Hindlimb muscle (tissue), 1 donor: ENCODE data around the gene LRP8. TPM values are rescaled to one million over a fixed set of nuclear protein-coding genes. Genes with fewer than 3 reads are reported as not detected.

Experiments
- DNase-seq: peaks from one replicate; pipeline ENCODE4 v3.0.0-alpha.2; 2013
- polyA plus RNA-seq: library from polyadenylated mRNA; unstranded; fragments of 120-200 nt; gene quantifications from one replicate; pipeline ENCODE4 v1.2.1, GENCODE V29; 2013; ENCODE audit not compliant: insufficient read length

The LRP8 gene
- polyA plus RNA-seq, 1 donor: 6.1 TPM

DNA sequence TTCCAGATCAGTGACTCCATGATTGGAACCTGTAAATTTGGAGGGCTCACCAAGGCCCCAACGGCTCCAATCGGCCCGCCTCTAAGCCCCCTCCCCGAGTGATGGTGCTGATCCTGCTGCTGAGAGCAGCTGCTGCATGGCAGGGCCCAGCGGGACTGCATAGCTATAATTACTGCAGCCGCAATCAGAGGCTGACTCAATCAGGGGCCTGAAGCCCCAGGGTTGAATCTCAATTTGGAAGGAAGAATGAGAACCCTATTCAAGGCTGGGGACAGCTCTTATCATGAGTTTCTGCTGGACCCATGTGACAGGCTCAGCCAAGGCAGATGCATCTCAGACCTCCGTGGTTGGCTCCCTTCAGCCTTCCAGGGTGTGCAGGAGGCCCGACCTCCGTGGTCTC lies 46.7 kb downstream of the LRP8 start:
- DNase-seq: no peak

DNA sequence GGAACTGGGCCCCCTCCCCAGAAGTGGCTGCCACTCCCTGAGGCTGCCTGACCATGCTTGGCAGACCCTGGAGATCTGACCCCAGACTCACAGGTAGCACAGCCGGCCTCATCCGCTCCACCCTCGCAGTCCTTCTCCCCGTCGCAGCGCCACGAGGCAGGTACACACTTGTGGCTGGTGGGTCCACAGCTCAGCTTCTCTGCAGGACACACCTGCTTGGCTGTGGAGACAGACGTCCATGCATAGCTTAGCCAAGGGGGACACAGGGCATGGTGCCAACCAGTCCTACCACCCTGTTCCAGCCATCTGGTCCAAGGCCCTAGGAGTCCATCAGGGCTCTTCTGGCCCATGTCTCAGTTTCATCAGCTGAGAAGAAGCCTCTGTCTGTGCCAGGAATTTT lies 47.4 kb downstream of the LRP8 start:
- no peak for DNase-seq

DNA sequence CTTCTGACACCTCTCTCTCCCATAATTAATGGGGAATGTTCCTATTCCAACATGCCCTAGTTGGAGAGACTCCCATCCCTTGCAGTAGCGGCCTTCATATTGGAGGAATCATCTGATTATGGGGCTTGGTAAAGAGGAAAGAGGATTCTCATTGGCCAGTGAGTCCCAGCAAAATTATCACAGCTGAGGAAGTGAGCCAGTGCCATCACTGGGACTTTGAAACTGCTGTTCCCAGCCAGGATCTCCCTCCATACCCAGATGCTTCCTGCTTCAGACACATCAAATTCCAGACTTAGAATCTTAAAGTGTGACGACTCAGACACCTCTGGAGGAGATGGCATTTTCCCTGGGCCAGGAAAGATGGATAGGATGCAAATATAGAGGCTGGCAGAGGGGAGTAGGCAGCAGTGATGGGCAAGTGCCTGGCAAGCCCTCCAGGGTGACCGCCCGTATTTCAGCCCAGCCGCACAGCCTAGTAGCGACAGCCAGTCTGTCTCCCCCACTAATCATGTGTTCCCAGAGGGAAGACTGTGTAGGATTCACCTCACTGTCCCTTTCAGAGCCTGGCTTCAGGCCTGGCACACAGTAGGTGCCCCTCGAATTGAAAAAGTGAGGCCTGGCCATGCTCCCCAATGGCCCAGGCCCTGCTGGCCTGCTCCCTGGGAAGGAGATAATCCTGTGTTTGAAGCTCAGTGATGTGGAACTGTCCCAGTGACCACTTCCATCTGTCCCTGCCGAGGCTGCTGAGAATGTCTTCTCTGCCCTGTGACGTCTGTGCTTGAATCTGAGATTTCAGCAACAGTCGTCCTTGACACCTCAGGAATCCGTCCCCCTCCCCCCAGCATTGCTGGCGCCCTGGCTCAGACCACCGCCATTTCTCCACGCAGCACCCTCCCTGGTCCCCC lies 48.3 kb downstream of the LRP8 start:
- no peak for DNase-seq

DNA sequence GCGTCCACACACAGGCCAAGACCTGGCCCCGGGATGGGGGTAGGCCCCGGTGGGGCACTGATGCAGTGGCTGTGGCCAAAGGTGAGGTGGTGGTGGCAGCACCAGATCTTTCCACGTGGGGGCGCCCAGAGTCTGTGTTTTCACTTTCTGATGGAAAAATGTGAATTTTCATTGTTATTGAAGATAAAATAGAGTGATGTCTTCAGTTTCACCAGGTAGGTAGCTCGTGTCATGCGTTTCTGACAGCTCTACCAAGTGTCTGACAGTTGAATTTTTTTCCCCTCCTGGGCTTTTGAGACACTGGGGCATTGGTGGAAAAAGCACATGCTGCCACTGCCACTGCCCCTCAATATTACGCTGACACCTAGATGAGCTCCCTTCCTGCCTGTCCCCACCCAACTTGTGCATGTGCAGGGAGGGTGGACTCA lies 49.6 kb downstream of the LRP8 start:
- peak; percentile 42 for DNase-seq

DNA sequence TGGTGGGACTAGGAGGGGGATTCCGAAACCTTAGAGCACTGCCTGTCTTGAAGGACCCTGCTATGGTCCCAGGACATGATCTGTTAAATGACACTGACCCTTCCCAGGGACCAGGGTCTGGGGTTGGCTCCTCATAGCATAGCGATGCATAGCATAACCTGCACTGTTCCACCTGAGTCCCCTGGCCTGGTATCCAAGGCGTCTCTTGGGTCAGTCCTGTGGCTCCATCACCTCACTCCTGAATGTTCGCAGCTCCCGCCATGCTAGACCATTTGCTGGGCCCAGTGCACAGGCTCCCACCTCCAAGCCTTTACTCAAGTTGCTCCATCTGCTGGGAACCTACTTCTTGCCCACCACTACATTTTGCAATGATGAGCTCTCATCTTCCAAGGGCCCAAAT lies 50.5 kb downstream of the LRP8 start:
- no peak for DNase-seq

DNA sequence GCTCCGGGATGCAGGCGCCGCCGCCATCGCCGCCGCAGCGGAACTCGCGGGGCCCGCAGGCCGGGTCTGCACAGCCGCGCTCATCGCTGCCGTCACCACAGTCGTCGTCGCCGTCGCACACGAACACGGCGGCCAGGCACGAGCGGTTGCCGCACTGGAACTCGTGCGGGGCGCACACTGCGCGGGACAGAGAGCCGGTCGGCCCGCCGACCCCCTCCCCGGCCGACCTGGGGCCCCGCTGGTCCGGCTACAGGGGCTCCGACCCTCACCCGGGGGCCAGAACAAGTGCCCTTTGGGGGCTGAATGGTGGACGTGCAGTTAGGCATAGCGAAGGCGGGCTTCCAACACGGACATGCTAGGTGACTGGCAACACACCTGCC lies 51.0 kb downstream of the LRP8 start:
- DNase-seq: no peak

DNA sequence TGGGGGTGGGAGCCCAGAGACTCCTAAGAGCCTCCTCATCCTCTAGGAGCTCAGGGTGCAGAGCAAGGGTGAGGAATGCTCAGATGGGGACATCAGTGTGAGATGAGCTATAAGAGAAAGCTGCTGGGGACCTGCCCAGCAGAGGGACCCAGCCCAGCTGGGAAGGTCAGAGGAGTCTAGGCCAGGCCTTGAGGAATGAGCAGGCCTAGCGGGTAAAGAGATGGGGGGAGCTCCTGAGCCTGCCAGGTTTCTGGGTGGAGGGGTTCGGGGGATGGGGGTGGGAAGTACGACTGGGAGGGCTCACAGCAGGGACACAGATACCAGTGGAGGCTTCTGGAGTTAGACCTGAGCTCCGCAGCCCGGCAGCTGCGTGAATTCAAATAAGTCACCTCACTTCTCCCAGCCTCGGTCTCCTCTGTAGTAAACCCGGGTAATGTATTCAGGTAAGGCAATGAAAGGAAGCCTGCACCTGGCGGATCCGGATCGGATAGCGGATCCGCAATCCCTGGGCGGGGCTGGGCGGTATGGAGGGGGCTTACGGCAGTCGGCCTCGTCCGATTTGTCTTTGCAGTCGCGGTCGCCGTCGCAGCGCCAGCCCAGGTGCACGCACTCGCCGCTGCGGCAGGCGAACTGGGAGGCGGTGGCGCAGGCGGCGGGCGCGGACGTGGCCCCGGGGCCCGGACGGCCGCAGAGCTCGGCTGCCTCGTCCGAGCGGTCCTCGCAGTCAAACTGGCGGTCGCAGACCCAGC lies 51.5 kb downstream of the LRP8 start:
- no peak for DNase-seq

DNA sequence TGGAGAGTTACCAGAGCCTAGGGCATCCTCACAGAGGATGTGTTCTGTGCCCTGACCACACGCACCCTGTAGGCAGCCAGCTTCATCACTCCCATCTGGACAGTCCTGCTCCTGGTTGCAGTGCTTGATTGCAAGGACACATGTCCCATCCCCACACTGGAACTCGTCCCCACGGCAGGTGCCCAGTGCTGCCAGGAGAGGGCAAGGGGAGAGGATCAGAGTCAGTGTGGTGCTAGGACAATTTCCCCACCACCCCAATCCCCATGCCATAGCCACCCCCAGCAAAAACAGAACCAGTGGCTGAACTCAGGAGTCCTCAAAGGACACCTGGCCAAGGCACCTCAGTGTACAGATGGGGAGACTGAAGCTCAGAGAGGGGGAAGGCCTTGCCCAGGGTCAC lies 52.3 kb downstream of the LRP8 start:
- no peak for DNase-seq

DNA sequence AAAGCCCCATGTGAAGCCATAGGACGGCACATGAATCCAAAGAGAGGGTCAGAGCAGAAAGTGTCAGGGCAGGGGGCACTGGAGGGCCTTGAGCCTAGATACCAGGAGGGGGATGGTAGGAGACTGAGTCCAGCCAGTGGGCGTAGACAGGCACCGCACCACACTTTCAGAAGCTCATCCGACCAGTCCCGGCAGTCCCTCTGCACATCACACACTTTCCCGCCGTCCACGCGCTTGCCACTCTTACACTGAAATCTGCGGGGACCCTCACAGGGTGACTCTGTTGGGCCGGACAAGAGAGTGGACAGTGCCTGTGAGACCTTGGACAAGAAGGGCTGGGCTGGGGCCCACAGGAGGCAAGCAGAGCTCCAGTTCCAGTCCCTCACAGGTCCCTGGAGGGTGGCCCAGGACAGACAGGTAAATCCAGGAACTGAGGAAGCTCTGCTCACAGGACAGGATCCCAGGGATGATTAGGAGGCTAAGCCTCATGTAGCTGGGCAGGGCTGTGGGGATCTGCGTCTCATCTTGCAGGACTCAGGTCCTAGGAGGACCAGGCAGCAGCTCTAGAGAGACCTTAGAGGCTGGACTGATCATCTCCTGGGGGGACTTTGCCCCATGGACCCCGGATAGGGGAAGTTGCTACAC lies 53.2 kb downstream of the LRP8 start:
- no peak for DNase-seq

DNA sequence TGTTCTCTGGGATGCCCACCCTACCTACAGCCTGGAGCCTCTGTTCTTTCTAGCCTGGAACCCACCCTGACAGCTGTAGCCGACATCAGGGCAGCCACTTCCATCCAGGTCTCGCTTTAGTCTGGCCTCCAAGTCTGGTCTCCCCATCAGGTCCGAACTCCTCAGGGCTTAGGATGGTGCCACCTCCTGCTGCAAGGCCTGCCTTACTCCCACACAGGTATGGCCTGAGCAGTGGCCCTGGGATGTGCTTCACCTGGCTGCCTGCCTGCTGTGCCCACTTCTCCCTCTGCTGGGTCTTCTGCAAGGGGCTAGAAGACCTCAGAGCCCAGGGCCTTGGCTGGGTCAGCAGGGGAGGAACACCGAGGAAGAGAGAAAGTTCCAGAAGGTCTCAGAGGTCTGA lies 53.8 kb downstream of the LRP8 start:
- no peak for DNase-seq

DNA sequence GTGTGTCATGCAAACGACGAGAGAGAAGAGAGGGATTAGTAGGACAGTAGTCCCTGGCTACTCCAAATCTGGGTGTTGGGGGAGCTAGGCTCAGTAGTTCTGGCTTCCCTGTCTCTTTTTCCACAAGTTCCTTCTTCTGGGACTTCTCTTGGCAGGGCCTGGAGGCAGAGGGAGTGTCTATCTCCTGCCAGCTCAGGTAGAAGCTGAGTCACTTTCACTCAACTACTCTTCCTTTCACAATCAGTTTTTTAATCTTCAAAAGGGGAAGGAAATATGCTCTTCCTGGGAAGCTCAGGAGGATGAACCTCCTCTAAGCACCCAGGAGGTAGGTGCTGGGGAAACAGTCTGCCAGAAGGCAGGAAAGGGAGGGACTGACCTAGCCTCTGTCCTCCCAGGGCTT lies 54.3 kb downstream of the LRP8 start:
- DNase-seq: no peak

DNA sequence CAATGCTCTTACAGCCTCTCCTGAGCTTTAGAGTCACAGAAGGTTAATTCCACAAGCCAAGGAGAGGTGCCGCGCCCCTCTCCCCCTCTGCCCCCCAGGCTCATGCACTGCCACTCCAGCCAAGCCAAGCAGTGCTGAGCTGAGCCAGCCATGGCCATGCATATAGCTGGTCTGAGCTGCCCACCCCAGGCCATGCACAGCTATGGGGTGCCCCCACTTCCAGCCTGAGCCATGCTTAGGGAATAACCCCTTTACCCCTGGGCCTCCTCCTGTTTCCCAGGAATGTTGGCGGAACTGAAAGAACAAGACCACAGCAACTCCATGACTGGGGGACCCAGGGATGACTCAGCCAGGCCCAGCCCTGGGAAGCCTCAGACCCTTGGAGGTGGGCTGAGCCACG lies 55.5 kb downstream of the LRP8 start:
- DNase-seq: no peak

DNA sequence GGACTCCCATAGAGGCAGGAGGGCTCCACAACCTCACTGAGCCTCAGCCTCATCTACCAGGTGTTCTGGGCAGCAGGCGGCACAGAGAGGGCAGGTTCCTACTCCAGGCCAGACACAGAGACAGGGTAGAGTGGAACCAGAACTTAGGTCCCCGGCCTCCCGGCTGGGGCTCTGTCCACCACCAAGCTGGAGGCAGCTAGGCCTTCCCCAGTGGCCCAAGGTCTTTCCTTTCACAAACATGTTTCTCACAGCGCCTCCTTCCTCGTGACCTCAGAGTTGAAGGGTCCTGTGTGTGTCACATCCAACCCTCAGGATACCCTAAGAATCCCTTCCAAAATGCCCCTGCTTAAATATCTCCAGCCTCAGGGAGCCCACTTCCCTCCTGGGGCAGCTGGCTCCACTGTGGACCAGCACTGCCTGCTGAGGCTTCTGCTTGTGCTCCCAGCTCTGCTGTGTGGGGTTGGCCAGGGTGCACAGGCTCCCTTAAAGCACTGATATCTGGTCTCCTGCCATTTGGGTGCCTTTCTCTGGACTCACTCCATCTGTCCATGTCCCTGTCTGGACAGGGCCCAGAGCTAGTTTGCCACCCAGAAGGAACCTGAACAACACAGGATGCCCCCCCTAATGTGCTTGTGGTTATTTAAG lies 56.3 kb downstream of the LRP8 start:
- no peak for DNase-seq

DNA sequence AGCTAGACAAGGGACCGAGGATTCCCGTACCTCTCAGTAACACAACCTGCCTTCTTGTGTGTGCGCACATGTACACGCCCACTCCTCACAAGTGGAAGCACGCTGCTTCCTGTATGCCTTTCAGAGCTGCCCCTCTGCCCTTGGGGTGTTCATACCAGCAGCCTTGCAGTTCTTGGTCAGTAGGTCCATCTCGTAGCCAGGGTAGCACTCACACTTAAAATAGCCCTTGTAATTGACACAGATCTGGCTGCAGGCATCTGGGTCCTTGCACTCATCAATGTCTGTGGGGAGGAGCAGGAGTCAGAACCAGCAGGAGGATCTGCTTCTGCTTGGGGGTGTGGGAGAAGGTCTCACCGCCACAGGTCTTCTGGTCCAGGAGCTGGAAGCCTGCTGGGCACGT lies 57.0 kb downstream of the LRP8 start:
- no peak for DNase-seq

DNA sequence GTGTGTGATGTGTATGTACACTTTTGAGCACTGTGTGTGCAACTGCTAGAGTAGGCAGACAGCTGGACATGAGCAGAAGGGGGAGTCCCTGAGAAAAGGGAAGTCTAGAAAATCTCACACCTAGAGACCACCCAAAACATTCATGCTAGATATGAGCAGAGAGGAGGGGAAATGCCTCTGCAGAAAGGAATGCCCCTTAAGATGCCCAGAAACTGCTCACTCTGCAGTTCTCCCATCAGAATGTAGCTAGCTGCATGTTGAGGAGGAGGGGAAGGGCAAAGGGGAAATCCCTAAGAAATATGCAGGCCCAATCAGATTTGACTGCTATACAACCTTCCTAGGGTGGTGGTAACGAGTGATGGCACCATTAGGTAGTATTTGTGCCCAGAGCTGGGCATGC lies 57.8 kb downstream of the LRP8 start:
- no peak for DNase-seq

DNA sequence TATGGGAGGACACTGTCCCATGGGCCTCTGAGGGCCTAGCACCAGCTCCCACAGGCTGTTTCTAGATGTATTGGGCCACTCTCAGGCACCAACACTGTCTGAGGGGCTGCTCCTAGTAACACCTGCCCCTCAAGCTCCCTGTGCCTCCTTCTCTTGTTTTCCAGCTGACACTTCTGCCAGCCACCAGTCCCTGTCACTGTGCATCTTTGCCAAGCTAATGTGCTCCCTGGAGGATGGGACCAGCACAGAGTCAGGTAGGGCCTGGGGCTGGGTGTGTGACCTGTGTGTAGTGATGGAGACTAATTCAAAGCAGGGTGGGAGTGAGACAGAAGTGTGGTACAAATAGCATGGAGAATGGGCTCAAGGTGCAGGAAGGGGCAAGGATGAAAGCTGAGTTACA lies 60.1 kb downstream of the LRP8 start:
- DNase-seq: no peak

DNA sequence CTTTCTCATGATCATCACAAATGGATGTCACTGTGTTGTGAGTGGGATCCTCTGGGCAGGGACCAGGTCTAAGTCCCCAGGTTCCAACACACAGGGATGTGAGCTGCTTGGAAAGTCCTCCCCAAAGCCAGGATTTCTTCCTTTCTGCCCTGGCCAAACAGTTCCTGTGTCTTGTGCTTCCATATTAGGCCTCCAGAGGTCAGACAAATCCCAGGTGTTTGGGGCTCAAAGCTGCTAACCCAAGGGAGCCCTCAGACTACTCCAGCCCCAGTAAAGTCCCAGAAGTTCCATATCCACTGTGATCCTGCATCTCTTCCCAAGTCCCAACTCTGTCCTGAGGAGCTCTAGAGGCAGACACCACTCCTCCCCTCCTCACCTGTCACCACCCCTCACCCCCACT lies 61.8 kb downstream of the LRP8 start:
- DNase-seq: no peak

DNA sequence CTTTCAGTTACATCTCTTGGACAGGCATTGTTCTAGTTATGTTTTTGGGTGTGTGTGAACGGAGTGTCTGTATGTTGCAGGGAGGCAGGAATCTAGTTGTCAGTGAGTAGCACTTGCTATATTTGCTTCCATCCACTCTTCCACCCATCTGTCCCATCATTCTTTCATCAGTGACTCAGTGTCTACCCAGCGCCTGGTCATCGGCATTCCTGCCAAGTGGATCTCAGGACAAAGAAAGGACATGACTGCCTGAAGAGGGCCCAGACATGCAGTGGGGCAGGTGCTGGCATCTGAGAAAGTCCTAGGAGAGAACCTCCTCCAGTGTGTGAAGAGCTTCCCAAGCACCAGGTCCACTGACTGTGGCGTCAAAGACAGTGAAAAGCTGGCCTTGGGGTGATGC lies 62.3 kb downstream of the LRP8 start:
- DNase-seq: no peak

DNA sequence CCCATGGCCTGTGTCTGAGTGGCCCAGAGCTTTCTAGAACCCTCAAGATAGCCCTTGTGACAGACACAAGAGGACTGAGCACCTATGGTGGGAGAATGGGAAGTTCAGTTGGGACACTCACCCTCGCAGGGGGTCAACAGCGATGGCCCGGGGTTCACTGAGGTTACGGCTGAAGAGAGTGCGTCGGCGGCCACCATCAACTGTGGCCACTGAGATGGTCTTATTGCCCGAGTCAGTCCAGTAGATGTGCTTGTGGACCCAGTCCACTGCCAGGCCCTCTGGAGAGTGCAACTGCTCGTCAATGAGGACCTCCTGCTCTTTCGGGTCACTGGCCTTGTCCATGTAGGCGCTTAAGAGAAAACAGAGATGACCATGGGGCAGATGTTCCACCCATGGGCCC lies 63.8 kb downstream of the LRP8 start:
- no peak for DNase-seq

DNA sequence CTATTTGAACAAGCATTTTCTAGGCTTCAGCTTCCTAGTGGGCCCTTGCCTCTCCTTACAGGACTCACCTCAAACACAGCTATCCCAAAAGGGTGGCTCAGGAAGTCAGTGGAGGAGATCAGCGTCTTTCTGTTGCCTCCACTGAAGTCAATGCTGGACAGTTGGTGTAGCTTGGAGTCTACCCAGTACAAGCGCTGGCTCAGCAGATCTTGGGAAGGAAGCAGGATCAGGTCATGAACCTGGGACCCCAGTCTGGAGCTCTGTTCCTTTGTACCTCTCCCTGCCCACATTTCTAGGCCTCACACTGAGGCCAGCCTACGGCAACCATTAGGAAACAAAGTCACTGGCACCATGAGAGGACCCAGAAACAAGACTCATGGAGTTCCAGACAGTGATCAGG lies 65.9 kb downstream of the LRP8 start:
- no peak for DNase-seq

DNA sequence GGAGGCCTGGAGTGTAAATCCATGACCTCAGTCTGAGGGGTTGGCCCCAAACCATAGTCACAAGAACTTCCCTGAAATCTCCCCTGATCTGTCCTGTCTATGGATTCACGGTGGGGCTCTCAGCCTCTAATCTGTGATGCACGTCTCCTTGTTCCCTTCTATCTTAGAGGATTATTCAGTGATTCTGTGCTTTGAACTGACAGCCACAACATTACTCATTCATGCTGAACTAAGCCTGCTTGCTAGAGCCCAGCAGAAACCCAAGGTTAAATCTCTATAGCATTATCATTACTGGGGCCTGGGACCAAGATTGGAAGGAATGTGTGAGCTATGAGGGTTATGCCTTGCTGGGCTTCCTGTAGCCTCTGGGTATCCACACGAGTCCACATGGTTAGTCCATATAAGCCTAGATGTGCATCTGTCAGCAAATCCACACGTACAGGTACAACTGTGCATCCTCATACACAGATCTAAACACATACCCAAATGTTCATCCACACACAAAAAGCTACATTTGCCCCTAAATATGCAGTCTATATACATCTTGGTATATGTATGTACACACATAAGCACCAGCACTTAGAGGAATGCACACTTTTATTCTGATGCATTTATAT lies 67.1 kb downstream of the LRP8 start:
- DNase-seq: no peak

DNA sequence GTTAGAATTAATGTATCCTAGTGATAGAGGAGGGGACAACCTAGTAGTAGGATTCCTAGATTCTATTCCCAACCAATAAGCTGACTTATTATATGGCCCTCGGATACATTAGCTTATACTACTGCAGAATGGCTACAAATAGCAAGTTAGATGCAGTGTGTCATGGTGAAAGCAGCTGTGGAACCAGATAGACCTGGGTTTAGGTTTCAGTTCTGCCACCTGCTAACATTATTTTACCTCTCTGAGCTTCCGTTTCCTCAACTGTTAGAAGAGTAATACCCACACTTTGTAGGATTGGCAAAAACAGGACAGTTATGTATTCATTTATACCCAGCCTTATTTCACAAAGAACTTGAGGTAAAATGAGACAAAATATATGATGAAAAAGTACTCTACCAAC lies 67.9 kb downstream of the LRP8 start:
- no peak for DNase-seq

DNA sequence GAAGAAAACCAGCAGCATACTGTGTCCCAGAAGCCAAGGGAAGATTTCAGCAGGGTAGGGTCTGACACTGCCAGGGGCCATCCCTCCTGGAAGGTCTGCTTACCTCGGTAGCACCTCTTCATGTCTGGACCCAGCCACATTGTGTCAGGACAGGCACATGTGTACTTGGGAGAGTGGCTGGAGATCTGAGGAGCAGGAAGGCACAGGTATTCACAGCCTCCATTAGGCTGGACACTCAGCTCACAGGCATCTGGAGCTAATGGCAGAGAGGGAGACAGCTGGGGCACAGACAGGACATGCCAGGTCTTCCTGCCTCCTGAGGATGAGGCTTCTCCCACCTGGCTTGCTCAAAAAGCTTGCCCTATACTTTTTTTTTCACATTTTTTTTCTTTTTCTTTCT lies 69.7 kb downstream of the LRP8 start:
- DNase-seq: no peak
